Mammary epithelial cell (primary cell): ENCODE measurements around the gene SLC35F6.

ENCODE experiments used
- CTCF ChIP-seq, 2 donors: IDR thresholded peaks in 1 of 2; conservative IDR thresholded peaks in 1 of 2; 2 replicates each; pipeline ENCODE4 v1.5.1; 2011 to 2012; ENCODE audit warnings: inconsistent platforms in 2 of 2, low read length in 2 of 2, mild to moderate bottlenecking in 2 of 2, control low read depth in 1 of 2, low read depth in 1 of 2; ENCODE audit not compliant: insufficient read depth in 1 of 2; ENCODE audit errors: extremely low read depth in 1 of 2
- EZH2 ChIP-seq: IDR thresholded peaks from 2 replicates; pipeline ENCODE4 v1.6.1; 2012; ENCODE audit warnings: low read length, inconsistent platforms, borderline replicate concordance

- TF ChIP-seq CTCF (conservative IDR thresholded peaks at IDR 0.05 in 1 of 2, IDR thresholded peaks at IDR 0.05 in 1 of 2; ENCODE audit: extremely low read depth in 1 of 2, insufficient read depth in 1 of 2, low read depth in 1 of 2, low read length in 2 of 2) (no peak), EZH2 (no peak)
Observed at GRCh38 chr2:26764906-26765305, 822 bp downstream of the SLC35F6 start.
